HG03103 (cell line): ENCODE measurements around the gene VASN.

ENCODE experiments used
- ATAC-seq: cut with Tn5 transposase; IDR thresholded peaks from one replicate; pipeline ENCODE4 v1.9.1; 2021; ENCODE audit warnings: low read depth; ENCODE audit not compliant: unreplicated experiment

The VASN gene

DNA sequence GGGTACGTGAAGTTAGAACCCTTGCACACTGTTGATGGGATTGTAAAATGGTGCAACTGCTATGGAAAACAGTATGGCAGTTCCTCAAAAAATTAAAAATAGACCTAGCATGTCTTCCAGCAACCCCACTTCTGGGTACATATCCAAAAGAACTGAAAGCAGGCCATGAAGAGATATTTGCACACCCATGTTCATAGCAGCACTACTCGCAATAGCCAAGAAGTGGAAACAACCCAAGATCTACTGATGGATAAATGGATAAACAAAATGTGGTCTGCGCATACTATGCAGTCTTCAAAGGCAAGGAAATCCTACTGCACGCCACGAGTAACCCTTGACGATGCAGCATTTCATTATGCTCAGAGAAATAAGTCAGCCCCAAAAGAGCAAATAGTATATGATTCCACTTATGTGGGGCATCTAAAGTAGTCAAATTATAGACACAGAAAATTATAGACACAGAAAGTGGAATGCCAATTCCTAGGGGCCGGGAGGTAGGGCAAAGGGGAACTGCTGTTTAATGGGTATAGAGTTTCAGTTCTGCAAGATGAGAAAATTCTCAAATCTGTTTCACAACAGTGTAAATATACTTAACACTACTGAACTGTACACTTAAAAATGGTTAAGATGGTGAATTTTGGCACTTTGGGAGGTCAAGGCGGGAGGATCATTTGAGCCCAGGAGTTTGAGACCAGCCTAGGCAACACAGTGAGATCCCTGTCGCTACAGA, 27.5 kb downstream of the VASN start:
- ATAC-seq, result no peak

DNA sequence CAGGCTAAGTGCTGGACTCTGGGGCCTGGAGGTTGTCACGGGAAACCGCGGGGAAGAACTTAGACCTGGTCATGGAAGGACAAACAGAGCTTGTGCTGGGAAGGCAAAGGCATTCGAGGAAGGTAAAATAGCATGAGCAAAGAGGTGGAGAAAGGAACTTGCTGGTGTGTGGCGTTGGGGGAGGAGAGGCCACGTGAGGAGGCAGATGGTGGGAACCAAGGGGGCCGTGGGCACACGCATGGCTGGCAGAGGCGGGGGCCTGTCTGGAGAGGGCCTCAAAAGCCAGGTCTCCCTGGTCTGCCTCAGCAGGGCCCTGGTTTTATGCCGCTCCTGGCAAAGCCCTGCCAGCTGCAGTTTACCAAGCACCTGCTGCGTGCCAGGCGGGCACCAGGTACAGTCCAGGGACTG, 29.4 kb downstream of the VASN start:
- no peak for ATAC-seq

- ATAC-seq, result no peak
These were observed 29.9 kb downstream of the VASN start for GRCh38 chr16:4401510-4401909.

DNA sequence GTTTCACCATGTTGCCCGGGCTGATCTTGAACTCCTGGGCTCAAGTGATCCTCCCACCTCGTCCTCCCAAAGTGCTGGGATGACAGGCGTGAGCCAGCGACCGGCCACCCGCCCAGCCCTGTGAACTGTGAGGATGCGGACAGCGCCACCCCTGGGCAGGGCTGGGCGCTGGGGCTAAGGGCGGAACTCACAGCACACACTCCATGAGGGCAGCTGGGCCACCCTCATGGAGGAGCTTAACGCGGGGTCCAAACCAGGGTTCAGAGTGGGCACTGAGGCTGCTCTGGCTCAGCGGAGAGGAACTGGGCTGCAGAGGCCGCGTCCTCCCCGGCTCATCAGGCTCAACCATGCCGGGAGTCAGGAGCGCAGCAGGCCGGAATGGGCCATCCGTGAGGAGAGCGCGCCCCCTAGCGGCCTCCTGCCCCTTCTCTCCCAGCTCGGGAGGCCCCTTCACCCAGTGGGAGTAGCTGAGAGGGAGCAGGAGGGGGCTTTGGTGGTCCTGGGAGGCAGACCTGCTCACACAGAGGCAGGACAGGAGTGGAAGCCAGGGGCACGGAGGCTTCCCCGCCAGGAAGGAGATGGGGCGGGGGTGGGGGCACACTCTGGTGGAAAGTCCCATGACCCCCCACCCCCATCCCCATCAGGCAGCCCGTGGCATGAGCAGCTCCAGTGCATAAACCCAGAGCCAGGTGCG, 30.9 kb downstream of the VASN start:
- no peak for ATAC-seq

DNA sequence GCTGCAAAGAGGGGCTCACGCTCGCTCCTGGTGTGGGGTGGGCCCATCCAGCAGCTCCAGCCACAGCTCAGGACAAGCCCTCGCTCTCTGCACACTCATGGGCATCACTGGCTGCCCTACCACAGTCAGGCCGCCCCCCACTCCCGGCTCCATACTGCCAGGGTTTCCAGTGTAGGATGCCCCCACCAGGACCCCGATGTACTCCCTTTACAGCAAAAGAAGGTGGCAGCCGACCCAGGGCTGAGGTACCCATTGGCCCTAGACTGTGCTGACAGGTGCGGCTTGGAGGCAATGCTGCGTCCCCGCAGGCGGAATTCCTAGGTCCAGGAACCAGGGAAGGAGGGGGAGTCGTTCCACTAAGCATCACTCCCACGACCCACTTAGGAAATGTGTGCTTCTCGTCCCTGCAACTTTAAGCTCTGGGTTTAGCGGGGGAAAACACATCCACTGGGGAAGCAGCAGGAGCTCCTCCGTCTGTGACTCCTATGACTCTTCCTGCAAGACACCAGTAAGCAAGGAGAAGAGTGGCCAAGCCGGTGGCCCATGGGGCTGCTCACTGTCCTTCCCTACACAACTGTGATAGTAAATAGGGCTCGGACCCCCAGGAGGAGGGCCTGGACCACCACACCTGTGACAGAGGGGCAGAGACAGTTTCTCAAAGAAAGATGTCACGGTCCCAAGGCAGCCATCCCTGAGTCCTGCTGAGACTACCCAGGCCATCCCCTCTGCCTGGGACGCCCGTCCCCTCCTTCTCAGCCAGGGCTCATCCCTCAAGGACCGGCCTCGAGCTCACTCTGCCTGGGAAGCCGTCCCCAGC, 31.7 kb downstream of the VASN start:
- ATAC-seq, result no peak

- no peak for ATAC-seq
These were observed 32.8 kb downstream of the VASN start for GRCh38 chr16:4404247-4404966.

DNA sequence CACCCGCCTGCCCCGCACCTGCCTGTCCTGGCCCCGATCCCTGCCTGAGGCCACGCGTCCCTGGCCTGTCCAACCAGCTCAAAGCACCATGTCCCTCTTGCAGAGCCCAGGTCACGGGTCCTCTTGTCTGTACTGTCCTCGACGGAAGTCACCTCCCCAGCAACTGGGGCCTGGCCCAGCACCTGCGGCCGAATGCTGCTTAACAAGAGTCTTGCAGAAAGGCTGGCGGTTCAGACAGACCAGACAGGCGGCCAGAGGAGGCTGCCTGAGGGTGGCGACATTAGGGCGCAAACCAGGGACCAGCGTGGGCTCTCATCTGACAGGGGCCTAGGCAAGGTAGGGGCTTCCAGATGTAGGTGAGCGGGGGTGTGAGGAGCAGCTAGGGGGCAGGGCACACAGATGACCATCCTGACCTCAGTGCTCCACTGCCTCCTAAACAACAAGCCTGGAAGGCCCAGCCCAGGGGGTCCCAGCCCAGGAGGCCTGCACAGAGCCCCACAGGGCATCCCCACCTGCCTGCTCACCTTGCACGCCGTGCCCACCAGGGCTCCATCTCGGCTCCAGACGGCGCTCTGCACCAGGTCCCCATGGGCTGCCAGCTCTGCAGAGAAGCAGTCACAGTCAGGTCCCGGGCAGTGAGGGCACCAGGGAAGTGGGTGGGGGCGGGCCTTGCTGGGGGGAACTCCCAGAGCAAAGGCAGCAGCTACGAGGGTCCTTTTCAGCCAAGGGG, 33.5 kb downstream of the VASN start:
- ATAC-seq, result no peak

GRCh38 chr16:4407543-4408322, 36.1 kb downstream of the VASN start:
- no peak for ATAC-seq

- ATAC-seq, result no peak
These were observed 36.7 kb downstream of the VASN start for GRCh38 chr16:4408323-4408690.

DNA sequence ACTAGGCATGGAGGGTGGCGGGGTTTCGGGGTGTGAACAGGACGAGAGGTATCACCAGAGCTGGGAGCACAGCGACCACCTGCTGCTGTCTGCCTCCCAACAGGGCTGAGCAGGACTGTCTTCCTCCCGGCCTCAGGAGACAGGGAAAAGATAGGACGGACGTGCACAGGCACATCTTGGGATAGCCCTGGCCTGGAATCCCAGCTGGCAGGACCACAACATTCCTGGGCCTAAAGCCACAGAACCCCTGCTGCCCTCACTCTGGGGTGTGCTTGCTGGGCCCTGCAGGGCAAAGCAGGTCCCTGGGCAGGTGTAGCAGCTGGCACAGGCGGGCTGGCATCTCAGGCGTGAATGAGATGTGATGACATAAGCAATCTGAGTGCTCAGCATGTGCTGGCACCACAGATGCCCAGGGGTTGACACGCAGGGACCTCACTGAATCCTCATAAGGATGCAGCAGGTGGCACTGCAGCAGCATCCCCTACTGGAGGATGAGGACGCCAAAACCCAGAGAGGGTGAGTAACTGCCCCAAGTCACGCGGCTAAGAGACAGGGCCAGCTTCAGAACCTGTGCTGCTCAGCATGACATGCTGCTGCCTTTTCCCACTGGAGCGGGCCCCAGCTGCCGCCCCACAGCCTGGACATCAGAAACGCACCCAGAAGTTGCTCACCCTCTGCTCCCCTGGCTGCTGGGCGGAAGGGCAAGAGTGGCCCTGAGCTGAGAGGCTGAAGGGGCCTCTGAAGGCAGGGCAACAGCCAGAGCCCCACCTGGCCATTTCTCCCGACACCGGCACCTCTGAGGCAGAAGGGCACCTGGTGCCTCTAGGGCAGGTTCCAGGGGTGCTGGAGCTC, 37.7 kb downstream of the VASN start:
- no peak for ATAC-seq

GRCh38 chr16:4410335-4411075, 38.9 kb downstream of the VASN start:
- ATAC-seq, result no peak

- no peak for ATAC-seq
These were observed 40.0 kb downstream of the VASN start for GRCh38 chr16:4411684-4412083.

- ATAC-seq, result no peak
These were observed 40.5 kb downstream of the VASN start for GRCh38 chr16:4412159-4412558.

DNA sequence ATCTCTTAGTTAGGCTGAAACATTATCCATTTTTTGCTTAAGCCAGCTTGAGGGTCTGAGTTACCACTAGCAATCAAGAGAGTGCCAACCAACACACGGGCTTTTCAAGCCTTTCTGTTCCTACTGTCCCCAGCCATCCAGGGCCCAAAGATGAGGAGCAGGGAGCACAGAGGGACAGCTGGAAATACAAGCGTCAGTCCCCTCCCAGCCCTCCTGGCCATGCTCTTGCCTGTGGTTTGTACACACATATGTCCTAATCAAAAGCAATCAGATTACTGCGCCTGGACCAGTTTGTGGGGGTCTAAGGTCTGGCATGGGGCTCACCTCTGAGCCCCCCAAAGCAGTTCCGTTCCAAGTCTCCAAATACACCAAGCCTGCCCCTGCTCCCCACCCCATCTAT, 41.2 kb downstream of the VASN start:
- no peak for ATAC-seq

GRCh38 chr16:4414187-4414917, 42.7 kb downstream of the VASN start:
- ATAC-seq, result peak; percentile 58

DNA sequence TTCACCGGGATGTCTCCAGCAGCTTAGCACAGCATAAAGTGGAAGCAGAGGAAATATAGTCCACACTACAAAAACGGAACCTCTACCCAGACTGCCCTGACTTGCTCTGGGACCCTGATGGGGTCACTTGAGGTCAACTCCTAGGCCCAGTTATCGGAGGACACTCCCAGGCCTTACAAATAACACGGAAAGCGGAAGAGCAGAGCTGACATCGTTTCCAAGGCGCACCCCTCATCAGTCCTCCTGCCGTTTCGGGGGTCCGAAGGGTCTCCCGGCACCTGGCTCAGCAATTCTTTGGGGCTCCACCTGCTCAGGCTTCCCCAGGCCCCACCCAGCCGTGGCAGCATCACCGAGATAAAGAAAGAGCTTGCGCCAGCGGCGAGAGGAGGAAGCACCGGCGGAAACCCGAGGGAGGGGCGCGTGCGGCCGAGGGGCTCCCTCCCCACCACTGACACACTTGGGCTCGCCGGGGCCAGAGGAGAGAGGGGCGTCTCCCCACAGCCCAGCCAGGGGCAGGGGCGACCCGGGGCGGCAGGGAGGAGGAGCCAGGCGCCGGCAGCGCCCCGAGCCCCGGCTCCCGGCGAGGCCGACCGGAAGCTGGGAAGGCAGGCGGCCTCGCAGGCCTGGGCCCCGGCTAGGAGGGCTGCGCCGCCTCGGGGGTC, 44.0 kb downstream of the VASN start:
- no peak for ATAC-seq
